HG02763 (cell line): Measurements from ENCODE around the gene SART3.

ENCODE experiments used
- ATAC-seq: cut with Tn5 transposase; IDR thresholded peaks from one replicate; pipeline ENCODE4 v1.9.1; 2021; ENCODE audit warnings: mild to moderate bottlenecking, moderate library complexity; ENCODE audit not compliant: unreplicated experiment

The SART3 gene

DNA sequence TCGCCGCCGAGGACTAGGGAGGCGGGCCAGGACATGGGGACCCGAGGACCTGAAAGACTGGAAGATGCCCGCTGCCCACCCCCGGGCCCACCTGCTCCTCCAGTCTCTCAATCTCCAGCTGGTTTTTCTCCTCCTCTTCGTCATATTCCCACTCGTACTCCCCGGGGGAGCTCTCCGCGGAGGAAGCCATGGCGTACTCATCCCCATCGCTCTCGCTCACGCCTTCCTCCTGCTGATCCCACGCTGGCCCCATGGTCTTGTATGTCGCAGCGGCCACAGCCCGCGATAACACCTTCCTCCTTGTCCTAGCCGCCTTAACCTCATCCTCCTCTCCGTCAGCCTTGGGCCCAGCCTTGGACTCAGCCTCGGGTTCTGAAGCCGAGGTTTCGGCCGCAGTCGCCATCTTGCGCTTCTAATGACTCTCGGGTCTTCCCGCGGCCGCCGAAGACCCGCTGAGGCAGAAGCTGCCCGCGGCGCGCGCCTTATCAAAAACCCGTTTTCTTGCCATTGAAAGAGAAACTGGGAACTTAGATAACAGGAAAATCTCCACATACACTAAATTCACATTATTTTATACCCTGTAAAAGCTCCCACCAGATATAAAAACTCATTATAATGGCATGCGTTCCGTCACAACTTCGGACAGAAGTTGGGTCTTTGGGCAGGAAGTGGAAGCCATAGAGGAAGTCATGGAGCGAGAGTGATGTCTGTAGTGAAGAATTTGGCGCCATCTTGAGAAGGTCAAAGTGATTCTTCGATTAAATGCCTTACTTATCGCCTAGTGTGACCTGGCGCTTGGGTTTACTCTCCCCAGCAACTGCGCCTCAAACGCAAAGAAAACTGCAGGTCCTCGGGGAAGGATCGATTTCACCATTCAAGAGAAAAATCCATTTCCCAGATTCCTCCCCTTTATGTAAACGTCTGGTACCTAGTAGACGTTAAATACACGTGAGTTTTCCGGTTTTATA lies at the start of gene SART3:
SART3 (minus strand) TSS at position 422 of the 968 bp plus-strand sequence; CDS start at position 403, 19 bp downstream.
- peak; percentile 27 for ATAC-seq

DNA sequence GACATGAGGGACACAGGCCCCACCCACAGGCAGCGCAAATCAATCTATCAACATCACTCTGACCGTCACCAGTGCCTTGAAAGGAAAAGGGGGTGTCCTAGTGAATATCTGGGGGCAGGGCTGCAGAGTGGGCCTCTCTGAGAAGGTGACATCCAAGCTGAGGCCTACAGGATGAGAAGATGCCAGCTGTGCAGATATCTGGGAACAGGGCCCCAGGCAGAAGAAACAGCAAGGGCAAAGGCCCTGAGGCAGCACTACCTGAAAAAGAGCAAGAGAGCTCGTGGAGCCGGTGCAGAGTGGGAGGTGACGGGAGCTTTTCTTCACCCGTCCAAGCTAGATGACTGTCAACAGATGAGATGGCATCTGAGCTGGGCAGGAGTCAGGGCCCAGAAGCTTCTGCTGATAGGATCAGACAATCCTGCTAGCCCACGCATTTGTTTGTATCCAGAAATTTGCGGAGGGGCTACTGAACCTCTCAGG lies 49.4 kb upstream of the SART3 start:
- no peak for ATAC-seq

- ATAC-seq: no peak
Observed at GRCh38 chr12:108609537-108610335, 48.8 kb upstream of the SART3 start.

DNA sequence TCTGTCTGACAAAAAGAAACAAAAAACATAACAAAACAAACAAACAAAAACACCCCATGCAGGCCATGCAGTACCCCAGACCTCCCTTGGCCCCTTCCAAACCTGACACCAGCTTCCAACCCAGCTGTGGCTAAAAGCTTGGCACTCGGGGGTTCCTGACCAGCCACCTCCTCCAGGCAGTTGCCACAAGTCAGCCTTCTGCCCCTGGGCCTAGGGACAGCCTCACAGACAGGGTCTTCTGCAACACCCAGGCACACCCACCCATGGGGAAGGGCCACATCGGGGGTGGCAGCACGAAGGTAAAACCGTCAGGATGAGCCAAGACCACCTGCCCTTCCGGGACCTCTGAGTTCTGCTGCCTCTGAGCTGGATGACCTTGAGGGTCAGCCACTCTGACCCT lies 47.6 kb upstream of the SART3 start:
- ATAC-seq: no peak

DNA sequence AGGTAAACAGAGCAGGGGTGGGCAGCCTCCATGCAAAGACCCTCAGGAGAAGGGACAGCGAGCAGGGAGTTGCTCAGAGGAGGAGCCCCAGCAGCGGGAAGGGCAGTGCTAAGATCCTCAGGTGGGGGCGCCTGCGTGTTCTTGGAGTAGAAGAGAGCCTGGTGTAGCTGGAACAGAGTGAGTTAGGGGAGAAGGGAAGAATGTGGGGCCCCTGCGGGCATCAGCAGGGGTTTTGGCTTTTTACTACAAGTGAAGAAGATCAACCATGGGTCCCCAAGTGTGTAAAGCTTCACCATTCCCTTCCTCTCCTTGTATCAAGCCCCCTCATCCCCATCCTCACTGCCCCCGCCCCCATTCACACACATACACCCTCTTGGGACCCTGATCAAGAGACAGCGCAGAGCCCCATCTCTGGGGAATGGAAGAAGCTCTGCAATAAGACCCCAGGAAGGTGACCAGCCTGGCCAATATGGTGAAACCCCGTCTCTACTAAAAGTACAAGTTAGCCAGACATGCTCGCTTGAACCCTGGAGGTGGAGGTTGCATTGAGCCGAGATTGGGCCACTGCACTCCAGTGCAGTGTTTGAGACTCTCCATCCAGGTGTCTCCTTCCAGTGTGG lies 47.1 kb upstream of the SART3 start:
- ATAC-seq: no peak

- no peak for ATAC-seq
Observed at GRCh38 chr12:108606492-108606891, 45.5 kb upstream of the SART3 start.

- no peak for ATAC-seq
Observed at GRCh38 chr12:108605690-108606406, 44.9 kb upstream of the SART3 start.

- no peak for ATAC-seq
Observed at GRCh38 chr12:108605000-108605689, 44.2 kb upstream of the SART3 start.

GRCh38 chr12:108604208-108604941 lies 43.4 kb upstream of the SART3 start:
- no peak for ATAC-seq

DNA sequence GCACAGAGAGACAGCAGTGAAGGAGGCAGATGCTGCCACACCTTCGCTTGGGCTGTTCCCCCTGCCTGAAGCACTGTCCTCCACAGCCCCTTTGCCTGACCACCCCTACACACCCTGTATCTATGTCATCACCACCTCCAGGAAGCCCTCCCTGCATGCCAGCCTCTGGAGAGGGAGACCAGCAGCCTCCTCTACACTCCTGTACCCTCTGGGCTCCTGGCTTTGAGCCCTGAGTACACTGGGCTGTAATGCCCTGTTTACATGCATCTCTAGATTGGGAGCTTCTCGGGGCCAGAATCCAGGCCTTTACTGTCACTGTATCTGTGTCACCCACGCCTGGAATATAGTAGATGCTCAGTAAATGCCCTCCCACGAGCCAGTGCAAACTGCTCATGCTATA lies 42.8 kb upstream of the SART3 start:
- ATAC-seq: no peak

DNA sequence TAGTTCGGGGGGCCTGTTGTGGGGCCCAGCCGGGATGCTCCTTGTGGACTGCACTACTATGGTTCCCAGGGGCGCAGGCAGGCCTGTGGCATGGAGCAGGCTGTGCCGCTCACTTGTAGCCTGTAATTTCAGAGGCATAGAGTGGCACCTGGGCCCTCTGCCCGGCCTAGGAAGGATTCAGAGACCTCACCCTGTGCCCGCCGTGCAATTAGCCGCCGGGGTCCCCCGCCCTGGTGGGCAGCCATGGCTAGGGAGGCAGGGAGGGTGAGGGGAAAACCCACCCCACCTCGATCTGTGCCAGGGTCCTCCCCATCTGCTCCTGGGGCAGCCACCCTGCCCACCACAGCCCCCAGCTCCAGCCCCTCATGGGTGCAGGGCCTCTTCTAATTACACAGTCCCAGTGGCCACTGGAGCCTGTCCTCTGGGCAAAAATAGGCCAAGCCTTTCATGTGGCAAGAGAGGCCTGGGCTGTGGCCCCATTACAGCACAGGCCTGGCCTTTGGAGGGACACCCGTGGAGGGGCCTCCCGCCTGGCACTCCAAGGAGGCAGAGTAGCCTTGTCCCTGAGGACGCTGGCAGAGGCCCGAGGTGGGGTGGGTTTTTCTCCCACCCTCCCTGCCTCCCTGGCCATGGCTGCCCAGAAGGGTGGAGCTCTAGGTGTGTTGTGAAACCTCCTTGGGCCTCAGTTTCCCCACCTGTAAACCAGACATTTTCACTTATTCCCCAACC lies 42.2 kb upstream of the SART3 start:
- no peak for ATAC-seq

DNA sequence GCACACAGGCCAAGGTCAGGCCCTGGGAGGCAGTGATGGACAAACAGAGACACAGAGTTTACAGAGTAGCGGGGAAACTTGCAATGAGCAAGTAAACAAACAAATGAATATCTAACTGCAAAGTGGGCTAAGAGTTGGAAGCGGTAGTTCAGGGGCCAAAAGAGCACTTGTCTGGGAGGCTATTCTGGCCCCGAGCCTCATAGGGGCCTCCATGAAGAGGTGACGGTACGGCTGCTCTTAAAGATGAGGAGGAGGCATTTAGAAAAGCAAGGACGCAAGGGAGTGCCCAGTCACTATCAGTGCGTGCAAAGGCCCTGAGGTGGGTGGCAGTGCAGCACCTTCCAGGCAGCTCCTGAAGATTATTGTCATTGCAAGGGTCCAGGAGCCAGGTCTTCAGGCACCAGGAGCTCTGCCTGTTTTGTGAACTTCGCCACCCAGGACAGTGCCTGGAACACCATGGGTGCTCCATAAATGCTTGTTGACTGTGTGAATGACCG lies 41.3 kb upstream of the SART3 start:
- ATAC-seq: no peak

DNA sequence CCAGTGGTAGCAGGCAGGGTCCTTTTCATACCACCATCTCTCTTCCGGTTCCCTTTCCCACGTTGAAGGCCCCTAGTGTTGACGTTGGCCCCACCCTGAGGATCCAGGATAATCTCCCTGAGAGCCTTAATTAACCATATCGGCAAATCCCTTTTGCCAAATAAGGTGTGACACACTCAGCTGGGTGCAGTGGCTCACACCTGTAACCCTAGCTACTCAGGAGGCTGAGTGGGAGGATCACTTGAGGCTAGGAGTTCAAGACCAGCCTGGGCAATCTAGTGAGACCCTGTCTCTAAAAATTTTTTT lies 39.7 kb upstream of the SART3 start:
- no peak for ATAC-seq

DNA sequence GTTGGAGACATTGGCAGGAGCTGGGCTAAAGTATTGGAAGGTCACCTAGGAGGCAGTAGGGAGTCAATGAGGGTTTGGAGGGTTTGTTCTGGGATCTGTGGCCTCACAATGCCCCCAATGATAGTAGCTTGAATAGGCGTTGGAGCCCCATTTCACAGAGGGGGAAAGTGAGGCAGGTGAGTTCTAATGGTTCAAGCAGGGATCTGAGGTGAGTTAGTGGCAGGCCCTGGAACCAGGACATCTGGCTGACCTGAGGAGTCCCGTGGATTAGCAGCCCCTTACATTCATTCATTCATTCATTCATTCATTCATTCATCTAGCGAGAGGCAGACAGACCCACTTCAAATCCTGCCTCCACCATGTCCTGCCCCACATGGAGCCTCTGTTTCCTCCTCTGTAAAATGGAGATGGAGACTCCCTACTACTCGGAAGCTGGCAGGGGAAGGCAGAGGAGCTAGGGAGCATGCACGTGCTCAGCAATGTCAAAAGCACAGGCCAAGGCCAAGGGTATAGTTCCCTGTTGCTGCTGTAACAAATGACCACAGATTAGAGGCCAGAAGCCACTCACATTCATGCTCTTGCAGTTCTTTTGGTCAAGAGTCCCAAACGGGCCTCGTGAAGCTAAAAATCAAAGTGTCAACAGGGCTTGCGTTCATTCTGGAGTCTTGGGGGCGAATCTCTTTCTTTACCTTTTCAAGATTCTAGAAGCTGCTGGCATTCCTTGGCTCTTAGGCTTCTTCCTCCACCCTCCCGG lies 39.2 kb upstream of the SART3 start:
- no peak for ATAC-seq

DNA sequence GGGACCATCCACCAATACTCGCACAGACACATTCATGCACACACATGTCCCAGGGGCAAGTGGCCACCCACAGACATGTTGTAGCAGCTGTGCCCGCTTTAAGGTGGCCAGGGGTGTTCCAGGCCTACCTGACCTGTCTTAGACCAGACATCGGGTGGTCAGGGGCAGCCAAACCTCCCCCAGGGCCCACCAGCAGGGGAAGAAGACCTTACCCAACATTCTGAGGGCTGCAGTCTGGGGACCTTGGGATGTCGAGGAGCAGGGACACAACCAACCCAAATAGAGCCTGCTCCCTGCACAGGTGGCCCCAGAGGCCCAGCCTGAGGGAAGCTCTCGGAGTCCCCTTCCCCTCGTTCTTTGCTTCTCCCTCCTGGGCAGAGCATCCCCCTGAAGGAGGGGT lies 38.6 kb upstream of the SART3 start:
- no peak for ATAC-seq

DNA sequence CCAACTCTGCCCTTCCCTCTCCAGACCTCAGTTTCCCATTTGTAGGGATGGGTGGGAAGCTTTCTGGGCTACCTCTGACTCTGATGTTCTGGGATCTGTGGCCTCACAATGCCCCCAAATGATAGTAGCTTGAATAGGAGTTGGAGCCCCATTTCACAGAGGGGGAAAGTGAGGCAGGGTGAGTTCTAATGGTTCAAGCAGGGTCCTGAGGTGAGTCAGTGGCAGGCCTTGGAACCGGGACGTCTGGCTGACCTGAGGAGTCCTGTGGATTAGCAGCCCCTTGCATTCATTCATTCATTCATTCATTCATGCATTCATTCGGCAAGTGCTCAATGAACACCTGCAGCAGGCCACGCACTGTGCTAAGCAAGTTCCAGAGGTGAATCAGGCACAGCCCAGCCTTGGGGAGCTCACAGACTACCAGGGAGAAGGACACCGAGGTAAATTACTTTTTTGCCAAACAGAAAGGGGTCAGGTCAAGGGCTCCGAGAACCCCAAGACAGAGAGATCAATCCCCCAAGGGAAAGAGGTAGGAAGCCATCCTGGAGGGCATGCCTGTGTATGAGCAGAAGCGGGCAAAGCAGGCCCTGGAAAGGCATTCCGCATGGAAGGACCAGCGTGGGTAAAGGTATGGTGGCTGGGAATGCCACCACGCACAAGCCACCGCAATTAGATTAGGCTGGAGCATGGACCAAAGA lies 37.7 kb upstream of the SART3 start:
- ATAC-seq: no peak
